ENCODE results near the gene TPSB2.
"Not testable (repeated sequence)": the region's sequence is repeated elsewhere in the genome, so short reads cannot be mapped to it uniquely, and the experiment has no call there.

The TPSB2 gene

DNA sequence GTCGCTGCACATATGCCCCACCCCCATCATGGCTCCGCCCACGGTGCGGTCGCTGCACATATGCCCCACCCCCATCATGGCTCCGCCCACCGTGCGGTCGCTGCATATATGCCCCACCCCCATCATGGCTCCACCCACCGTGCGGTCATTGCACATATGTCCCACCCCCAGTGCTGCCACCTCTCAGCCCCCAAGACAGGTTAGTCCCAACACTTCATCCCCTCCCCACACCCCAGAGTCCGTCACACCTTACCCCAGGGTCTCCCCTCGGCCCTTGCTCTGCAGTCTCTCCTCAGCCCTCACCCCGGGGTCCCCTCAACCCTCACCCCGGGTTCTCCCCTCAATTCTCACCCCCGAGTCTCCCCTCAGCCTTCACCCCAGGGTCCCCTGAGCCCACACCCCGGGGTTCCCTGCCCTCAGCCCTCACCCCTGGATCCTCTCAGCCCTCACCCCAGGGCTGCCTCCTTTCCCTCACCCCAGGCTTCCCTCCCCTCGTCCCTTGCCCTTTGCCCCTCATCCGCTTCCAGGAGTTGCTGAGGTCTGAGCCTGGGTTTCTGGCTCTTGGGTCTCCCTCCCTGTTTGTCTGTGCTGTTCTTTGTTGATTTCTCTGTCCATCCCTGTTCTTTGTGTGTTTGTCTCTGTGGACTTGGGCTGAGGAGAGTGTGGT, 30.5 kb downstream of the TPSB2 start:
- no peak for DNase-seq

DNA sequence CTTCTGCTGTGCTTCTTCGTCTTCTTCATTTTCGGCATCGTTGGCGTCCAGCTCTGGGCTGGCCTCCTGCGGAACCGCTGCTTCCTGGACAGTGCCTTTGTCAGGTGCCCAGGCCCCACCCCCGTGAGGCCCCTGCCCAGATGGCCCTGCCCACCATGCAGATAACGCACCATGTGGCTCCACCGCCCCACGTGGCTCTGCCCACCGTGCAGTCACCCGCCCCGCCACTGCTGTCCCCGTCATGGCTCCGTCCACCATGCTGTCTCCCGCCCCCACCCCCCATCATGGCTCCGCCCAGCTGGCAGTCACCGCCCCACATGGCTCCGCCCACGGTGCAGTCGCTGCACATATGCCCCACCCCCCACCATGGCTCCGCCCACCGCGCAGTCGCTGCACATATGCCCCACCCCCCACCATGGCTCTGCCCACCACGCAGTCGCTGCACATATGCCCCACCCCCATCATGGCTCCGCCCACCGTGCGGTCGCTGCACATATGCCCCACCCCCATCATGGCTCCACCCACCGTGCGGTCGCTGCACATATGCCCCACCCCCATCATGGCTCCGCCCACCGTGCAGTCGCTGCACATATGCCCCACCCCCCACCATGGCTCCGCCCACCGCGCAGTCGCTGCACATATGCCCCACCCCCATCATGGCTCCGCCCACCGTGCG, 31.2 kb downstream of the TPSB2 start:
- not testable (repeated sequence) for DNase-seq

DNA sequence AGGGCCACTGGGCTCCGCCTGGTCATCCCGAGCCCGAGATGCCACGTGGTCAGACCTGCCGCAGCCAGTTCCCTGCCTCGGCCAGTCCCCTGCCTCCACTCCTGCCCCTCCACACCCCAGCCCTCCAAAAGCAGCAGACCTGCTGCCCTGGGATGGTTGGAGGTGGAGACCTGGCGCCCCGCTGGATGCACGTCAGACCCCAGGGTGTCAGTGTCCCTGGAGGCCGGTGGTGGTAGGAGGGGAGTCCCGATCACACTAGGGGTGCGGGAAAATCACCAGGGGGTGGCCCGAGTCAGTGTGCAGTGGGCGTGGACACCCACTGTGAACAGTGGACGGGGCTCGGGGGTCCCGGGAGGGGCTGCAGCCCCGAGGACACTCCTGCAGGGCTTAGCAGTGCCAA, 31.8 kb downstream of the TPSB2 start:
- no peak for DNase-seq

DNA sequence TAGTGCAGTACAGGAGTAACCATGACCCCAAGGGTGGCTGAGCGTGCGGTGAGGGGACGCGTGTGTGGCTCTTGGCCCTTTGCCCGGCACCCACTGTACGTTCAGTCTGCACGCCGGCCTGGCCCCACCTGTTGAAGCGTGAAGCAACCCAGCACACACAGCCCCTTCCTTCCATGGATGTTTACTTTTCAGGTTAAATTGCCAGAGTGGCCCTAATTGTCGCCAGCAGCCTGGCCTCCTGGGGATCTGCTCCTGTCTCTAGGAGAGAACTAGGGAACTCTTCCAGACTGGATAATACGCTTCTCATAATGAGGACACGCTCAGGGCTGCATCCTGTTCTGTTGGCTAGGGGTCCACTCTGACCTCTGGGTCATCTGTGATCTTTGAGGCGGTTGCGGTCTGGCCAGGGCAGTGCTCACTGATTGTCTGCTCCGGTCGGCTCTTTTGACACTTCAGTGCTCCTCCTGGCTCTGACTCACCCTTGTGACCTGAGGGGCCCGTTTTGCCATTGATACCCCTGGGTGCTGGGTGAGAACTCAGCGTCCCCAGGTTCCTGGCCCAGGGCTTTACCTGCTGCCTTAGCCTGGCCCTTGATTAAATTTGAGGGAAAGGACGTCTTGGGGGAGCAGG, 32.6 kb downstream of the TPSB2 start:
- no peak for DNase-seq

DNA sequence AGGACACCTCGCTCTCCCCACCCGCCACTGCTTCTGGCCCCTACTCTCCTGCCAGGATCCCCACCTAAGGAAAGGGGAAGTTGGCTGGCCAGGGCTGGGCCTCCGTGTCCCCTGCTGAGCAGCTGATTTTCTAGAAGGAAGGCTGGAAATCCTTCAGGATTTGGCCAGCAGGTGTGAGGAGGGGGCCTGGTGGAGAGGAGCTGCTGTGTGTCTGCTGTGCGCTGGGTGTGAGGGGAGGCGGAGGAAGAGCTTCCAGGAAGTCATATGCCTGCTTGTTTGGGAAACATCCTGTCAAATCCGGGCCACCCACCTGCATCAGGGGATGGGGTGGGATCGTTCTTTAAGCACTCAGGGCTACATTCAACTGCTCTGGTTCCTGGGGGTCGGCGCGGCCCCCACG, 33.5 kb downstream of the TPSB2 start:
- DNase-seq: no peak

DNA sequence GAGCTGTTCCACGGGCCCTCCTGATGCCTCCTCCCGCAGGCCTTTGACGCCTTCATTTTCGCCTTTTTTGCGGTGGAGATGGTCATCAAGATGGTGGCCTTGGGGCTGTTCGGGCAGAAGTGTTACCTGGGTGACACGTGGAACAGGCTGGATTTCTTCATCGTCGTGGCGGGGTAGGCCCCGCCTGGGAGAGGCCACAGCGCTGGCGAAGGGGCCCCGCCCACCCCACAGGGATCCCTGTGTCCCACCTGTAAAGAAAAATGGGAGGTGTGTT, 34.7 kb downstream of the TPSB2 start:
- DNase-seq: no peak

DNA sequence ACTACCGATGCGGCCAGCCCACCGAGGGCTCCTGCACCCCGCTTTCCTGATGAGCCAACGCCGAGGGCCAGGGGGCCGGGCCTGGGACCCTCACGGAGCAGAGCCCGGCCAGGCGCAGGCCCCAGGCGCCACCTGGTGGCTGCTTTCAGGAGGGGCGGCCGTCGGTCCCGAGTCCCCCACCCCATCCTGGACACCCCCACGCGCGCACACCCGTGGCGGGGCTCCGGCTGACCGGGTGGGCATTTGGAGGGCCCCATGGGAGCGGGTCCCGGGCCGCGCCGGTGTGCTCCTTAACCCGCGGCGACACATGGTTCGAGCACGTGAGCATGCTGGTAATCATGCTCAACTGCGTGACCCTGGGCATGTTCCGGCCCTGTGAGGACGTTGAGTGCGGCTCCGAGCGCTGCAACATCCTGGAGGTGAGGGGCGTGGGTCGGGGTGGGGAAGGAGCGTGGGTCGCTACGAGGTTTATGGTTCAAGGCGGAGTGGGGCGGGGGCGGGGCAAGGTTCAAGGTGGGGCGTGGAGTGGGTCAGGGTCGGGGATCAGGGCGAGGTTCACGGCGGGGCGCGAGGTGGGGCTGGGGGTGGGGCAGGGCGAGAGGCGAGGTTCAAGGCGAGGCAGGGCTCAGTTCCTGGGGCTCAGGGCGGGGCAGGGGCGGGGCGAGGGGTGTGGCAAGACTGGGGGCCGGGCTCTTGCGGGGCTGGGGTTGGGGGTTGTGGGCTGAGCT, 35.2 kb downstream of the TPSB2 start:
- DNase-seq: no peak

DNA sequence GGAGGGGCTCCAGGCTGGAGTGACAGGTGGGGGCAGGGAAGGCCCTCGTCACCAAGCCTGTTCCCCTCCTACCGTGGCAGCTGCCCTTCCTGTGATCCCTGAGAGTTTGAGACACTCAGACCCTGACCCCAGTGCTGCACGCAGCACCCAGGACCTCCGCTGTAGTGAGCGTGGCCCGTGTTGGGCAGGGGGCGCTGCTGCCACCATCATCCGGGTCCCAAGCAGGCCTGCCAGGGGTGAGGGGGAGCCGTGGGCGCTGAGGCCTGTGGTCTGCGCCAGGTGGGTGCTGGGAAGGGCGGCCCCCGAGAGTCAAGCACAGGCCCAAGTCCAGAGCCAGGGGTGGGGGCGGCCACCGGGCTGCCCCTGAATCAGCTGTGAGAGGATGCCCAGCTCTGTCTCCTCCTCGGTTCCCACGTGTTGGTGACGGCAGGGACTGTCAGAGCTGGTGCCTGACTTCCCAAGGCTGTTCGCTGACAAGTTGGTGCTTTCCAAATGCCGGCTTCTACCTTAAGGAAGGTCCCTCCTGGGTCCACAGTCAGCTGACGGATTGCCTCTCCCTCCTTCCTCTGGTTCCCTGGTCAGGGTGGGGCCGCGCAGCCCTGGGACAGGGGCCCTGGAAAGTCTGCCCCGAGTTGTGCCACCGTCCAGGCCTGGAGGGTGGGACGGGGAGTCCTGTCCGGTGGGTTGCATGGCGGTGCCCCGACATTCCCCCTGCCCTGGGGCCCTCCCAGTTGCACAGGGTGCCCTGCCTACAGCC, 36.0 kb downstream of the TPSB2 start:
- no peak for DNase-seq

DNA sequence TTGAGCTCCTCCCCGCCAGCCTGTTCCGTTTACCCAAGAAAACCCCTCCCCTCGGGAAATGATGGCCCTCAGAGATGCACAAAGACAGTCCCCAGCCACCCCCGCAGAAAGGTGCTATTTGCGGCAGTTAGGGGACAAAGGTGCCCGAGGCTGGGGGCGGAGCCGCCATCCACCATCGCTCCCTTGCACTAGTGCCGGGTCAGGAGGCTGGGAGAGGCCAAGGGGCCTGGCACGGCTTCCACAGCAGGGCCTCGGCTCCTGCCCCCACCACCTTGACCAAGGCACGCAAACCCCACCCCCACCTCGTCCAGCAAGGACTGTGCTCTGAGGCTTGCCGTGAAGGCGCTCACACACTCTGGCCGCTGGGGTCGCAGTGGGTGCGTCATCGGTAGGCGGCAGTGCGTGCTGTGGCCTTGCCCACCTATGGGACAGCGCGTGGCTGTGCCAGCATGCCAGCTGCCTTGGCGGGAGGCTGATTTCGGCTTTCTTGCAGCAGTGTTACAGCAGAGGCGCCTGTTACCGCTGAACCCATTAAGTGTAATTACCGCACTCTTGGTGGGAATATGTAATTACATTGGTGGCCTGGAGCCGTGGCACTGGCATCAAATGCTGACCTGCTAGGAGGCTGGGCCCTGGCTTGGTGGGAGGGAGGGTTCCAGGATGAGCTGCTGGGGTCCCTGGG, 36.7 kb downstream of the TPSB2 start:
- peak; percentile 62 for DNase-seq

DNA sequence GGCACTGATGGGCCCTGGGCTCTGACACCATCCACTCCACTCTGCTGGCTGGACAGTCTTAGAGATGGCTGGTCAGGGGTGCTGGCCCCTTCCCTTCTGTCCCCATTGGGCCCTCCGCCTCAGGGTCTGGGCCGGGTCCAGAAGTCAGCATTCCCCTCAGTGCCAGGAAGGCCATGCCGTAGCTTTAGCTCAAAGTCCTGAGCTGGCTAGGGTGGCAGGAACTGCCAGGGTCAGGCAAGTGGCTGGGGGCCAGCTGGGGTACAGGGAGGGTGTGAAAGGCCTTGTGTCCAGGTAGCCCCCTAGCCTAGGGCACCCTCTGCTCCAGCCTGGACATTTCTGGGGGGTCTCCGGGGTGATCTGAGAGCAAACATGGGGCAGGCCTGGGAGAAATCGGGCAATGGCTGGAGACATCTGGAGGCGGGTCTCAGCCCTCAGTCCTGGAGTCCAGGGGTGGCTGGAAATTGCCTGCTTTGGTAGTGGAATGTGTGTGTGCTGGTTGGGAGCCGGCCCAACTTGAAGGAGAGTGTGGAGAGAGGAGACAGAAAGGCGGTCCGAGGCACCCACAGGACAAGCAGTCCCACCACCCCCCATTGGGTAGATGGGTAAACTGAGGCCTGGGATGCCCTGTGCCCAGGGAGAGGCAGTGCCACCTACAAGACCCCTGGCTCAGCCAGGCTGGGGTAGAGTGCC, 37.5 kb downstream of the TPSB2 start:
- no peak for DNase-seq

DNA sequence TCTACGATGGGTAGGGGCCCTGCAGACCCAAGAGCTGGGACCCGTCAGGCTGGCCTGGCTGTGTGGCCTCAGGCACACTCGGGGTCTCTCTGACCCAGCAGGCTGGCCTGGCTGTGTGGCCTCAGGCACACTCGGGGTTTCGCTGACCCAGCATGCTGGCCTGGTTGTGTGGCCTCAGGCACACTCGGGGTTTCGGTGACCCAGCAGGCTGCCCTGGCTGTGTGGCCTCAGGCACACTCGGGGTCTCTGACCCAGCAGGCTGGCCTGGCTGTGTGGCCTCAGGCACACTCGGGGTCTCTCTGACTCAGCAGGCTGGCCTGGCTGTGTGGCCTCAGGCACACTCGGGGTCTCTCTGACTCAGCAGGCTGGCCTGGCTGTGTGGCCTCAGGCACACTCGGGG, 39.2 kb downstream of the TPSB2 start:
- DNase-seq: not testable (repeated sequence)

DNA sequence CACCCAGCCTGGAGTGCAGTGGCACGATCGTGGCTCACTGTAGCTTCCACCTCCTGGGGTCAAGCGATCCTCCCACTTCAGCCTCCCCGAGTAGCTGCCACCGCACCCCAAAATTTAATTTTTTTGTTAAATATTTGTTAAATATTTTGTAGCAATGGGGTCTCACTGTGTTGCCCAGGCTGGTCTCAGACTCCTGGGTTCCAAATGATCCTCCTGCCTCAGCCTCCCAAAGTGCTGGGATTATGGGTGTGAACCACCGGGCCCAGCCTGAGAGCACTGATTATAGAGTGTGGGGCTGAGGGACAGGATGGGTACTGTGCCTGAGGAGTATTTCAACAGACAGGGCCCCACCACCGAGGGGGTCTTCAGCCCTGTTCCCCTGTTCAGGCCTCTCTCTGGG, 40.5 kb downstream of the TPSB2 start:
- no peak for DNase-seq

DNA sequence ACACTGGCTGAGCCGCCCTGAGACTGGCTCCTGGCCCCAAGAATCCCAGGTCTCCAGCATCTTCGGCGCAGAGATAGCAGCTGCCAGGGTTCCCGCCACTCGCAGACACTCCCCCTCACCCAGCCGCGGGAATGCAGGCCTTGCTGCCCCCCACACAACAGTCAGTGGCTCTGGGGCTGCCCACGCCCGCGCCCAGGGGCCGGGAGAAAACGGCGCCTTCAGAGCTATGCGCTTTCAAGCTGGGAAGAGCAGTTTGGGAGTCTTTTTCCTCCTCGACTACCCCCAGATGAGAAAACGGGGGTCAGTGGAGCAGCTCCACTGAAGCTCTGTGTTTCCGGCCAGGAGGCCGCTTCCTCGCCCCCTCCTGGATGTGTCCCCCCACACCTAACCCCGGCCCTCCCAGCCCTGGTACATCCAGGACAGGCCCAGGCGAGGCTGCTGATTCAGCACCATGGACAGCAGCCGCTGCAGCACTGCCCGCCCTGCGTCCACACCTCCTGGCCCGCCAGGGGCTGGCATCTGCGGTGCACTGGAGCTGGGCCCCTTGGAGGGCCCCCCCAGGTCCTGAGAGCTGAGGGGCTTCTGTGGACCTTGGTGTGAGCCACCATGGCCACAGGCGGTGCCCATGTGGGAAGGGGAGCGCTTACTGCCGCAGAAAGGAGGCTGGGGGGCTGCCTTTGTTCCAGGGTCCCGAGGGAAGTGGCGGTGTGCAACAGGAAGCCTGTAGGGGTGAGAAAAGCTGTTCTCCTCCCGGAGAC, 41.4 kb downstream of the TPSB2 start:
- no peak for DNase-seq

DNA sequence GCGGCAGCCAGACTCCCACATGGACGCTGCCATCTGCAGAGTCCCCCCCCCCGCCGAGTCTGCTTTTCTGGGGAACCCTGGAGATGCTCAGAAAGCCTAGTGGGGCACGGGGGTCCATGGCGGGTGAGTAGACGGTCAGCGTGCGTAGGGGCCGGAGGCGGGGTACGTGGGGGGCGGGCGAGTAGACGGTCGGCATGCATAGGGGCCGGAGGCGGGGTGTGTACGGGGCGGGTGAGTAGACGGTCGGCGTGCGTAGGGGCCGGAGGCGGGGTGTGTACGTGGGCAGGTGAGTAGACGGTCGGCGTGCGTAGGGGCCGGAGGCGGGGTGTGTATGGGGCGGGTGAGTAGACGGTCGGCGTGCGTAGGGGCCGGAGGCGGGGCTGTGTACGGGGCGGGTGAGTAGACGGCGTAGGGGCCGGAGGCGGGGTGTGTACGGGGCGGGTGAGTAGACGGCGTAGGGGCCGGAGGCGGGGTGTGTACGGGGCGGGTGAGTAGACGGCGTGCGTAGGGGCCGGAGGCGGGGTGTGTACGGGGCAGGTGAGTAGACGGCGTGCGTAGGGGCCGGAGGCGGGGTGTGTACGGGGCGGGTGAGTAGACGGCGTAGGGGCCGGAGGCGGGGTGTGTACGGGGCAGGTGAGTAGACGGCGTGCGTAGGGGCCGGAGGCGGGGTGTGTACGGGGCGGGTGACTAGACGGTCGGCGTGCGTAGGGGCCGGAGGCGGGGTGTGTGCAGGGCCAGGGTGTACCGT, 44.4 kb downstream of the TPSB2 start:
- DNase-seq: not testable (repeated sequence)

DNA sequence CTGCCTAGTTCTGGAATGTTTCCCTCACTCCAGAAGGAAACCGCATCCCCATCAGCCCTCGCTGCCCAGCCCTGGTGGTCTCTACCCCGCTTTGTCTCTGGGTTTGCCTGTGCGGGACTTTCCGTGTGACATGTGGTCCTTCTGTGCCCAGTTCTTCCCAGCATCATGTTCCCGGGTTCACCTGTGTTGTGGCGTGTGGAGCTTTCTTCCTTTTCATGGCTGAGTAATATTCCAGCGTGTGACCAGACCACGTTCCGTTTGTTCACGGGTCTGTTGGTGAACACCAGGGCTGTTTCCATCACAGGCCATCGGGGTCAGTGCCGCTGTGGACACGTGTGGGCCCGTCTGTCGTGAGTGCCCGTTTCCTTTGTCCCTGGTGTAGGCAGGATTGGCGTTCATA, 45.0 kb downstream of the TPSB2 start:
- no peak for DNase-seq

DNA sequence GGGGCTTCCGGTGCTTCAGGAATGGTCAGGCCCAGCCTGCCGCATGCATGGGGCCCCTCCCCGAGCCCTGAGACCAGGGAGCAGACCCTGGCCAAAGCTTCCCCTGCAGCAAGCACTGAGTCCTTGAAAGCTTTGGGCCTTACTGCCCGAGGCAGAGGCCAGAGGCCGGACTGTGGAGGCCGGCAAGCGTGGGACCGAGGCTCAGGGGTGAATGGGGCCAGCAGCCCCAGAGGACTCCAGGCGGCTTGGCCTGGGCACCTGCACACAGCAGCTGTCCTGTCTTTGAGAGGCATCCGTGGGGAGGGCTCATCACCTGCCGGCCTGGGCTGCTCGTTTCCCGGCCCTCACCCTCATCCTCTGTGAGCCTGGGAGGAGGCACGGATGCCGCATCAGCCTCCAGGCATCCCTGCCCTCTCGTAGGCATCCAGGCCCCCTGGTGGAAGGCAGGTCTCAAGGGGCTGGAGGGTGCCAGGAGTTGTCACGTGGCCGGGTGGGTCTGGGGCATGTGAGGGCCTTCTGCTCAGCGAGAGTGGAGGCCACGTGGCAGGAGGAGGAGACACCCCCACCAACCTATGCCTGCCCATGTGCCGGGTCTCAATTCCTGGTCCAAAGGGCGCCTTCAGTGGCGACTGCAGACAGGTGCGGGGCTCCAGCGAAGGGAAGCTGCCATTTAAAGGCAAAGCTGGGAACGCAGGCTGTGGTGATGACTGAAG, 45.7 kb downstream of the TPSB2 start:
- DNase-seq: no peak

DNA sequence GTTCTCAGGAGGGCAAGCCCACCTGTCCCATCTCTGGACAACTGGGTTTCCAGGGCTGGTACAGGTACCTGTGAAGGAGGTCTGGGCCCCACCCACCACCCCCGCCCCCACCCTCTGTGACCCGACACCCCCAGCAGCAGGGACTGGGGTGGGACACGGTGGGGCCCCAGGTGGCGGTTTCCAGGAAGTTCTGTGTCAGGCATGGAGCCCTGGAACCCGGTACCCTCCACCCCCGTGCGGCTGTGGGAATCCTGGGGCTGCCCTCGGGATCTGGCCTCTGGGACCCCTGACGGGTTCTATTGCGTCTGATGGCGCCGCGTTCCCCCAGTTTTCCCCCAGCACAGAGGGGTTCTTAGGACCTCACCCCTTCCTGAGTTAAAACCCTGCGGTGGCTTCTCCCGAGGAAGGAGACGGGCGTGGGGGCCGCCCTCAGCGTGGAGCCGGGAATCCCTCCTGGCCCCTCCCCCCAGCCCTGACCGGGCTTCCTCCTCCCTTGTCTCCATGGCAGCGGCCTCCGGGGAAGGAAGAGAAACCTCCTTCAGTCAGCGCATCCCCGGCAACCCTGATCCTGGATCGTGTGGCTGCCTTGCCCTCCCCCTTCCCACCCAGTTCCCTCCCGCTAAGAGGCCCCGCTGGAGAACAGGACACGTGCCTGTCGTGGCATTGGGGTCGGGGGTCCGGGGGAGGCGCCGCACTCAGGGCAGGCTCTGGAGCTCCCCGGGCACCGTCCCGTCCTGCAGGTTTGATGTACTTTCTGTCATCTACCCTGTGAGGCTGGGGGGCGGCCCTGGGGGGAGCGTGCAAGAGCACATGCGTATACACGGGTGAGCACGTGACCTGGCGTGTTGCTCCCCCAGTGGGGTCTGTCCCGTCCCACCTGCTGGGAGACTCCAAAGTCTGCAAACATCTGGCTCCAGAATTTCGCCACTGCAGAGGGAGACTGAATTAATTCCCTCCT, 46.8 kb downstream of the TPSB2 start:
- no peak for DNase-seq

DNA sequence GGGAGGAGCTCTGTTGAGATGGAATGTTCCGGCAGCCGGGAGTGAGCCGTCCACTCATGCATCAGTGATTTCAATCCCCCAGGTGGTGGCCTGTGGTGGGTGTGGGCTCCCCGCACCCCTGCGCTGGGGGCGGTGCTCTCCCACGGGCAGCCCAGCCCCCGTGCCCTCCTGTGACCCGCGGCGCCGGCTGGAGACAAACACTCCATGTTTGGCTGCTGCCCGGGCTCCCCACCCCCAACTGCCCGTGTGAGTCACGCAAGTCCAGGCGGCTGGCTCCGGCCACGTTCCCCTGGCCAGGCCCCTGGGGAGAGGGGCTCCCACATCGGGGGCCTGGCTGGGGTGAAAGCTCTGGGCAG, 47.7 kb downstream of the TPSB2 start:
- no peak for DNase-seq

All from DMS 273 treated with DMSO at 0.1 percent for 48 hours (cell line).